Activated CD4-positive, alpha-beta T cell treated with anti-CD3 and anti-CD28 coated beads, Interleukin-2, amount 50 U/mL, for 48 hours (primary cell): ENCODE results near the gene CYP26A1.
A peak's percentile ranks its signal among the peaks of the same experiment; 100 is the strongest.
"Not testable (repeated sequence)": the region's sequence is repeated elsewhere in the genome, so short reads cannot be mapped to it uniquely, and the experiment has no call there.

Source experiments
- DNase-seq, 2 experiments: peaks; one replicate each; pipeline ENCODE4 v3.0.0-alpha.2; 2020

Gene CYP26A1

DNA sequence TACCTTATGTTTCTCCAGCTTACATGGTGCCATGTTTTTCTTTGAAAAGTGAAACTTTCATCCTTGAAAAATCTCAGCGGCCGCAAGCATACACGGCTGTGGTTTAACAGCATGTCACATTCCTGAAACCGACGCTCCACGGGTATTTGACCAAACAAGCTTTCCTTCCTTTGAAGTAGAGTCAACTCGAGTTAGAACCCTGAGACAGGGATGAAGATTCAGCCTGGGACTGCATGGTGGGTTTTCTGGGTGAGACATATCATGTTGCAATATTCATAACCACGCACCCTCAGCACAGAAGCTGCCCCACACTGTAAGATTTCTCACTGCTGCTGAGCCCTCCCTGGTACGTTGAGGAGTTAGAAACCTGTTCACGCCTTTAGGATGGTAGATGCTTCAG, 8.1 kb downstream of the CYP26A1 start:
- no peak for DNase-seq

DNA sequence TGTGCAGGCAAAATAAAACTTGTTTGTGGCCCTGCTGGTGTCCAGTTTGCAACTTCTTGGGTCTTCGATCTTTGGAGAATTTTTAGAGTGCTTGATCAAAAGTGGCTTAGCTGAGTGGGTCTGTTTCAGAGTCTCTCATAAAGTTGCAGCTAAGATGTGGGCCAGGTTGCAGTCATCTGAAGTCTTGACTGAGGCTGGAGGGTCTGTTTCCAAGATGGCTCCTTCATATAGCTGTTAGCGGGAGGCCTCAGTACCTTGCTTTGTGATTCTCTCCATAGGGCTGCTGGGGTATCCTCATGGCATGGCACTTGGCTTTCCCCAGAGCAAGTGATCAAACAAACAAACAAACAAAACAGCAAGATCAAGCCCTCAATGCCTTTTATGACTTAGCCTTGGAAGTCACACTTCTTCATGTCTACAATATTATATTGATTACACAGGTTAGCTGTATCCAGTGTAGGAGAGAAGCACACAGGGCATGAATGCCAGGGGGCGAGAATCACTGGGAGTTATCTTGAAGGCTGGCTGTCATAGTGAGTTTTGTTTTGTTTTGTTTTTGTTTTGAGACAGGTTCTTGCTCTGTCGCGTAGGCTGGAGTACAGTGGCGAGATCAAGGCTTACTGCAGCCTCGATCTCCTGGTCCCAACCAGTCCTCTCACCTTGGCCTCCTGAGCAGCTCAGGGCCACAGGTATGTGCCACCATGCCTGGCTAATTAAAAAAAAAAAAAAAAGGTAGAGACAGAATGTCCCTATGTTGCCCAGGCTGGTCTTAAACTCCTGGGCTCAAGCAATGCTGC, 10.2 kb downstream of the CYP26A1 start:
- DNase-seq, result no peak

- no peak for DNase-seq
These were observed 11.7 kb downstream of the CYP26A1 start for GRCh38 chr10:93085272-93085859.

- DNase-seq, result no peak
These were observed 12.6 kb downstream of the CYP26A1 start for GRCh38 chr10:93086289-93086688.

DNA sequence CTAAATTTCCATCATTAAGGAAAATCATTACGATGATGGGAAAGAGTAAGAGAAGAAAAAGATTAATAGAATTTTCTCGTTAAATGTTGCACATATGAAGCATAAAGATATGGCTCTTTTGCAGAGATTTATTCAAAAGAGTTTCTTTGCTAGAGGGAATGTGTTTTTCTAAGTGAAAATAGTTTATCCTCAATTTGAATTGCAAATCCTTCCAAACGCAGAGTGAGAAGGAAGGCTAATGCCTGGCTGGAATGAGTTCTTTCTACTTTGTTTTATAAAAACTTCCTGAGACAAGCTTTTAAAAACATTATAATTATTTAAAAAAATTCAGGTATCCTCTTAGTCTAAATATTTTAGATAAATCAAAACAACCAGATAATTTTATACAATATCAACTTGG, 14.2 kb downstream of the CYP26A1 start:
- DNase-seq, result no peak

- DNase-seq, result no peak
These were observed 14.8 kb downstream of the CYP26A1 start for GRCh38 chr10:93088466-93088865.

- DNase-seq, result no peak
These were observed 16.9 kb downstream of the CYP26A1 start for GRCh38 chr10:93090619-93091018.

DNA sequence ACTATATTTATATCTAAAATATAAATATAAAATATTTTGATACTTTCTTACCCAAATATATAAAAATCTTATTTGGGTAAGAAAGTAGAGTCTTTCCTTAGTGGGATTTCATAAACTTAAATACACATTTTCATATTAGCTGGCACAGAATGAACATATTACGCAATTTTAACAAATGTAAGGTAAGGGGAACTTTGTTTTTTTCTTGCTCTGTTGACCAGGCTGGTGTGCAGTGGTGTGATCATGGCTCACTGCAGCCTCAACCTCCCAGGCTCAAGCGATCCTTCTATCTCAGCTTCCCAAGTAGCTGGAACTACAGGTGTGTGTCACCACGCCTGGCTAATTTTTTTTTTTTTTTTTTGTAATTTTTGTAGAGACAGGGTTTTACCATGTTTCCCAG, 18.3 kb downstream of the CYP26A1 start:
- DNase-seq, result no peak

DNA sequence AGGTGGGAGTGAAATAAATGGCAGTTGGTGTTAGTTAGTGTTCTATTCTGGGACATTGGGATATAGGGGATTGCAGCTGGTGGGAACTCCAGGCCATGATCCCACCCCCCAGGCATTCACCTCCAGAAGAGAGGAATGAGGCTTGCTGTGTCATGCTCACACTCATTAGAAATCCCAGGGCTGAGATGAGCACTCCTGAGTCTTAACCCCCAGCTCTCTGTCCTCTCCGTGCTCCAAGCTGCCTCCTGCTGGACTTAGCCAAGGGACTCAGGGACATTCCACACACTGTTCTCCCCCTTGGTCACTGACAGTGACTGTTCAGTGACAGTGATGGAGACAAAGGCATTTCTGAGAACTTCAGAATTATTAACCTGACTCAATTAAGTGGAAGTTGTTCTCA, 21.5 kb downstream of the CYP26A1 start:
- DNase-seq, result no peak

GRCh38 chr10:93096901-93097300, 23.2 kb downstream of the CYP26A1 start:
- no peak for DNase-seq

DNA sequence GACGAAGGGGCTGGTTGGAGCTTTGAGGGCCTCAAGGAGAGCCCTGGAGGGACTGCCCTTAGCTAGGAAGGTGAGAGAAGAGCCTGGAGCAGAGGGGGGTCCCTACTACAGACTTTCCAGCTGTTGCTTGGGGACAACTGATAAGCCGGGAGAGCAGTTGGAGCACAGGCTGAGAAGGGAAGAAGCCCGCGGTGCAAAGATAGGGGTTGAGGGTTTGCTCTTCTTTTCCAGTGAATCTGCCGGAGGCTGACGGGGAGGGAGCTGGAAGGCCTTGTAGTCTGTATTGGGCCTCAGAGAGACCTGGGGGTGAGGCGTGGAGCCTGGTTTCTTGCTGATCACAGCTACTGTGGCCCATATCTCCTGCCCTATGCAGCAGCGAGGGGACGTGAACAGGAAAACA, 23.7 kb downstream of the CYP26A1 start:
- no peak for DNase-seq

DNA sequence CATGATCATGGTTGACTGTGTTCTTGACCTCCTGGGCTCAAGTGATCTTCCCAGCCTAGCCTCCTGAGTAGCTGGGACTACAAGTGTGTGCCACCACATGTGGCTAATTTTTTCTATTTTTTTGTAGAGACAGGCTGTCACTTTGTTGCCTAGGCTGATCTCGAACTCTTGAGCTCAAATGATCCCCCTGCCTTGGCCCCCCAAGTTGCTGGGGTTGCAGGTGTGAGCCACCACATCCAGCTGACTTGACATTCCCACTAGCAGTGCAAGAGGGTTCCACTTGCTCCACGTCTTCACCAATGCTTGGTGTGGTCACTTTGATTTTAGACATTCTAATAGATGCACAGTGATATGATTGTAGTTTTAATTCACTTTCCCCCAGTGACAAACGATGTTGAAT, 25.1 kb downstream of the CYP26A1 start:
- no peak for DNase-seq

- DNase-seq, result no peak
These were observed 26.0 kb downstream of the CYP26A1 start for GRCh38 chr10:93099670-93100069.

- not testable (repeated sequence) for DNase-seq
These were observed 27.5 kb downstream of the CYP26A1 start for GRCh38 chr10:93101148-93101547.

GRCh38 chr10:93103953-93104352, 30.3 kb downstream of the CYP26A1 start:
- no peak for DNase-seq

DNA sequence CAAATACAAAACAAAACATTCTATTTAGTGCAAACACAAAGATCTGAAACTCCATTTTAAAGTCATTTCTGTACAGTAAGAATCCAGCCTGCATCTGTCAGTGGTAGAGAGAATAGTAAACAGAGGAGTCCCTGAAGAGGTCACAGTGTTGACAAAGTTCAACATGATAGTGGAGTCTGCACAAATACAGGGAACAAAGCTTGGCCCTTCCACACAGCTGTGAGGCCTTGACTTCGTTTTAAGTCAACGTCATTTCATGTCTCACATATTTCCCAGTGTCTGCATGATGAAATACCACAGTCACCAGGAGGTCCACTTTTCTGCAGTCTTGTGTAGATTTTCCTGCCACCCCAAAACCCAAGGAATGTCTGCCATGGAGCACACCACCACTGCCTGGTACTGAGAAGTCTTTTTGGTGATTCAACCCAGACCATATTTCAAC, 33.0 kb downstream of the CYP26A1 start:
- DNase-seq, result no peak

GRCh38 chr10:93110472-93111146, 36.9 kb downstream of the CYP26A1 start:
- DNase-seq, result no peak

GRCh38 chr10:93113042-93113441, 39.3 kb downstream of the CYP26A1 start:
- no peak for DNase-seq

DNA sequence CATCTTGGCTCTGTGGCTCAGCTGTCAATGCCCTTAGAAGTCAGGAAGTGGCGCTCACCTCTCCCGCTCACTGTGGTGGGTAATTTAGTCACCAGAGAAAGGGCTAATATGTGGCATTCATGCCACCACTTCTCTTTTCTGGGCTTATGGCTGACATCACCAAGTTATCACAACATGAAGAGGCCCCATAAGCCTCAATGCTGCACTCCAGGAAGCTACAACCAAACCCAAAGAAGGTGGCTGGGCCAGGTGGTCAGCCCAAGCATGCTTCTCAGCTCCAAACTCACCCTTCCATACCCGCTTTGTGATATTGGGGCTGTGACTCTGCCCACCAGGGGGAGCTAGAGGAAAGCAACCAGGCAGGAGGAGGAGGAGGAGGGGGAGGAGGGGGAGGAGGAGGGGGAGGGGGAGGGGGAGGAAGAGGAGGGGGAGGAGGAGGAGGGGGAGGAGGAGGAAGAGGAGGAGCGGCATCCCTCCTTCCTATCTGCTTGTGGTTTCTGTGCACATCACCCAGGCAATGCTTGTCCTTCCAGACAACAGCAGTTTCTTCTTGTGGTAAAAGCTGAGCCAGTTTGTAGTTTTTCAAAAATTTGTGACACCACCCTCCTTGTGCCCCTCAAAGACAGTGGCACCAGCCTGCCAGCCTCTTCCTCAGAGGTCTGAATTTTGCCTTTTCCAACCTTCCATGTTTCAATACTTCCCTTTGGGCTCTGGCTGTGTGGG, 42.1 kb downstream of the CYP26A1 start:
- DNase-seq, result peak; percentile 75 to 79

GRCh38 chr10:93121311-93121710, 47.6 kb downstream of the CYP26A1 start:
- DNase-seq, result no peak

DNA sequence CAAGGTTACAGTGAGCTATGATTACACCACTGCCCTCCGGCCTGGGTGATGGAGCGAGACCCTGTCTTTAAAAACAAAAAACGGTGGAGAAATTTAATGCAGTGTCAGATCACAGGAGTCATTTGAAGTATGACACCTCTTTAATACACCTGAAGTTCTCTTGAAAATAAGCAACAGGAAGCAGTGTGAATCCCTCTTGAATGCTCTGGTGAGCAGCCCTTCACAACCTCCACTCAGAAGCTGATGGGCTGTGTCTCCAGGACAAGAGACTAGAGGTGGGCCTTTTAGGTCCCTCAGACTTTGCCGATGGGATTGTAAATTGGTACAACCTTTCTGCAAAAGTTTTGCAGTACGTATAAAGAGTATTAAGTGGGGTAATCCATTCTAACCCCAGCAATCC, 50.1 kb downstream of the CYP26A1 start:
- DNase-seq, result no peak

DNA sequence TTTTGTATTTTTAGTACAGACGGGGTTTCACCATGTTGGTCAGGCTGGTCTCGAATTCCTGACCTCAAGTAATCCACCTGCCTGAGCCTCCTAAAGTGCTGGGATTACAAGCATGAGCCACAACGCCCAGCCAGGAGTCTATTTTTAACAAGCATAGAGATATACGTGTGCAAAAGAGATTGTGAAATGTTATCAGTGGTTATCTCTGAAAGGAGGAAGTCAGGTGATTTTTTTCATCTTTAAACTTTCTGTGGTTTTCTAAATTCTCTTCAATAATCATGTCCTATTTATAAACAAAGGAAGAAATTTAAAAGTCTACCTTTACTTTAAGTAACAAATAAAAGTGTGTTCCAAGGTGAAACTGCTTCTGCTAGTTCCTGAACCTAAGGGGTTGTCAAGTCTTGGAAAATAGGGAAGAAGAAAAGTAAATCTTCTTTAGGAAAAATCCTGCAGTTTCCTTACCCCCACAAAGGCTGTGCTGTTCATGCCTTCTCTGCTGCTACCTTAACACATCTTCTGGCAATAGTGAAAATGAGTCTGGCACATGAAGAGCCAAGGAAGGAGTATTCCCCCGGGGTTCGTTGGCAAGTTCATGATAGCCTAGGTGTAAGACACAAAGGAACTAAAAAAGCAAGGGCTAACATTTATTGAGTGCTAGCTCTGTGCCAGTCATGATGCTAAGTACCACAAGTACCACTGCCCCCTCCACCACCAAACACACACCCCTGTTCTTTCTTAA, 51.1 kb downstream of the CYP26A1 start:
- DNase-seq, result no peak

DNA sequence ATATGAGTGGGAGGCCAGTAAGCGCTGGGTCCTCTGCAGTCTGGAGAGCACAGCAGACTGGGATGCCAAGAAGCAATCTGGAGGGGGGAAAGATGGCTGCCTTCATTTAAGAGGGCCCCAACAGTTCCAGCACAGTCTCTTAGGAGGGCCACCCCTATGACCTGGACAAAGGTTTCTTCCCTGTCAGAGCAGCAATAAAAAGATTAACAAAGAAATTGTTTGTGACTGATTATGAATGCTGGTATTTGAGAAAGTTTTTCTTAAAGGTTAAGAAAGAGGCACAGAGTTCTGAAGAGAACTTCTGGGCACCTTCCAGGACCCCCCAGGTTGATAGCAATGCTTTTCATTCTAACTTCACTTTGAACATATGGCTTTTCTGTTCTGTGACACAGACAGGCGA, 52.3 kb downstream of the CYP26A1 start:
- DNase-seq, result no peak
